Mammary epithelial cell (primary cell): Measurements from ENCODE around the gene SLC35F1.

Source experiments
- EZH2 ChIP-seq: IDR thresholded peaks from 2 replicates; pipeline ENCODE4 v1.6.1; 2012; ENCODE audit warnings: low read length, inconsistent platforms, borderline replicate concordance
- TF ChIP-seq, protein P1 (sequence below), 2 donors: IDR thresholded peaks in 1 of 2; conservative IDR thresholded peaks in 1 of 2; 2 replicates each; pipeline ENCODE4 v1.5.1; 2011 to 2012; ENCODE audit warnings: inconsistent platforms in 2 of 2, low read length in 2 of 2, mild to moderate bottlenecking in 2 of 2, control low read depth in 1 of 2, low read depth in 1 of 2; ENCODE audit not compliant: insufficient read depth in 1 of 2; ENCODE audit errors: extremely low read depth in 1 of 2

- no peak for TF ChIP-seq EZH2
- TF ChIP-seq, protein P1, sequence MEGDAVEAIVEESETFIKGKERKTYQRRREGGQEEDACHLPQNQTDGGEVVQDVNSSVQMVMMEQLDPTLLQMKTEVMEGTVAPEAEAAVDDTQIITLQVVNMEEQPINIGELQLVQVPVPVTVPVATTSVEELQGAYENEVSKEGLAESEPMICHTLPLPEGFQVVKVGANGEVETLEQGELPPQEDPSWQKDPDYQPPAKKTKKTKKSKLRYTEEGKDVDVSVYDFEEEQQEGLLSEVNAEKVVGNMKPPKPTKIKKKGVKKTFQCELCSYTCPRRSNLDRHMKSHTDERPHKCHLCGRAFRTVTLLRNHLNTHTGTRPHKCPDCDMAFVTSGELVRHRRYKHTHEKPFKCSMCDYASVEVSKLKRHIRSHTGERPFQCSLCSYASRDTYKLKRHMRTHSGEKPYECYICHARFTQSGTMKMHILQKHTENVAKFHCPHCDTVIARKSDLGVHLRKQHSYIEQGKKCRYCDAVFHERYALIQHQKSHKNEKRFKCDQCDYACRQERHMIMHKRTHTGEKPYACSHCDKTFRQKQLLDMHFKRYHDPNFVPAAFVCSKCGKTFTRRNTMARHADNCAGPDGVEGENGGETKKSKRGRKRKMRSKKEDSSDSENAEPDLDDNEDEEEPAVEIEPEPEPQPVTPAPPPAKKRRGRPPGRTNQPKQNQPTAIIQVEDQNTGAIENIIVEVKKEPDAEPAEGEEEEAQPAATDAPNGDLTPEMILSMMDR (conservative IDR thresholded peaks at IDR 0.05 in 1 of 2, IDR thresholded peaks at IDR 0.05 in 1 of 2; ENCODE audit: extremely low read depth in 1 of 2, insufficient read depth in 1 of 2, low read depth in 1 of 2, low read length in 2 of 2): no peak
Measured at GRCh38 chr6:117916483-117916882, 9.4 kb downstream of the SLC35F1 start.
